Activated T-helper 9 cell treated with anti-CD3 and anti-CD28 coated beads, Interleukin-2, amount 50 U/mL, for 16 hours (primary cell): Measurements from ENCODE around the gene FCHSD1.
A peak's percentile ranks its signal among the peaks of the same experiment; 100 is the strongest.

Source experiments
- DNase-seq: peaks from one replicate; pipeline ENCODE4 v3.0.0-alpha.2; 2020; ENCODE audit warnings: low read depth

FCHSD1 gene

GRCh38 chr5:141650851-141651727, at the start of gene FCHSD1:
FCHSD1 (minus strand) TSS chr5:141651418; CDS start chr5:141651368, 50 bp downstream.
- peak; percentile 78 for DNase-seq

- DNase-seq: no peak
These were observed 46.4 kb upstream of the FCHSD1 start for GRCh38 chr5:141697586-141697985.

GRCh38 chr5:141696431-141696830, 45.2 kb upstream of the FCHSD1 start:
- DNase-seq: no peak

GRCh38 chr5:141695627-141696215, 44.5 kb upstream of the FCHSD1 start:
- DNase-seq: no peak

- DNase-seq: no peak
These were observed 43.3 kb upstream of the FCHSD1 start for GRCh38 chr5:141694479-141694878.

GRCh38 chr5:141692919-141693725, 41.9 kb upstream of the FCHSD1 start:
- DNase-seq: peak; percentile 81

- DNase-seq: no peak
These were observed 41.3 kb upstream of the FCHSD1 start for GRCh38 chr5:141692533-141692888.

- DNase-seq: peak; percentile 80
These were observed 40.8 kb upstream of the FCHSD1 start for GRCh38 chr5:141691867-141692532.

GRCh38 chr5:141691286-141691866, 40.2 kb upstream of the FCHSD1 start:
- no peak for DNase-seq

- no peak for DNase-seq
These were observed 35.6 kb upstream of the FCHSD1 start for GRCh38 chr5:141686648-141687416.

- DNase-seq: no peak
These were observed 34.4 kb upstream of the FCHSD1 start for GRCh38 chr5:141685591-141685990.

- DNase-seq: no peak
These were observed 32.5 kb upstream of the FCHSD1 start for GRCh38 chr5:141683596-141684141.

GRCh38 chr5:141681695-141682641, 30.8 kb upstream of the FCHSD1 start, which contains the start of gene ARAP3:
ARAP3 (minus strand) TSS chr5:141682230; CDS start chr5:141680486, 1,744 bp downstream.
- DNase-seq: peak; percentile 32

- no peak for DNase-seq
These were observed 30.1 kb upstream of the FCHSD1 start for GRCh38 chr5:141681295-141681694.

- no peak for DNase-seq
These were observed 29.6 kb upstream of the FCHSD1 start for GRCh38 chr5:141680751-141681201.

- no peak for DNase-seq
These were observed 29.0 kb upstream of the FCHSD1 start for GRCh38 chr5:141680178-141680577.

- no peak for DNase-seq
These were observed 26.2 kb upstream of the FCHSD1 start for GRCh38 chr5:141677415-141677814.

- DNase-seq: no peak
These were observed 24.5 kb upstream of the FCHSD1 start for GRCh38 chr5:141675672-141676071.

- DNase-seq: no peak
These were observed 23.5 kb upstream of the FCHSD1 start for GRCh38 chr5:141674747-141675146.
